Body of pancreas (tissue), 4 donors: ENCODE results near the gene PHTF1.

ENCODE experiments used
- CTCF ChIP-seq, 7 experiments: fragments of 450-650 bp in 4 of 7; fragments of 200-600 bp in 3 of 7; sonication (generic) in 3 of 7; IDR thresholded peaks; one replicate each; pipeline ENCODE4 v1.5.1; 2016 to 2019; ENCODE audit warnings: antibody characterized with exemption in 7 of 7
- POLR2A ChIP-seq, 3 donors: fragments of 450-650 bp; IDR thresholded peaks; one replicate each; pipeline ENCODE4 v1.6.1; 2016; ENCODE audit warnings: antibody characterized with exemption in 3 of 3, mild to moderate bottlenecking in 2 of 3

- no peak for TF ChIP-seq CTCF (IDR thresholded peaks at IDR 0.05)
- no peak for TF ChIP-seq POLR2A (IDR thresholded peaks at IDR 0.05)
Measured at GRCh38 chr1:113761937-113762336, 2.7 kb upstream of the PHTF1 start.
